Measurements from ENCODE around the gene CHRNA7.

The CHRNA7 gene

GRCh38 chr15:32107477-32108080, 77.3 kb downstream of the CHRNA7 start:
- H3K23ac ChIP-seq (ENCODE audit: low read length), result no peak overlapping the region
- H3K79me2 ChIP-seq (ENCODE audit: control insufficient read depth, insufficient read depth, low read length), result no peaks in the 10 kb centered on the region
- H2BK15ac ChIP-seq (replicated peaks; ENCODE audit: low read depth), result no peak overlapping the region
- no peak overlapping the region for H3K56ac ChIP-seq (ENCODE audit: low read length)
- no peak overlapping the region for H4K8ac ChIP-seq (ENCODE audit: low read depth, low read length)
- no peak overlapping the region for H3K27ac ChIP-seq (ENCODE audit: low read depth, low read length)
- H3K4ac ChIP-seq (ENCODE audit: low read depth, low read length), result no peak overlapping the region
- WGBS (ENCODE audit: extremely low coverage, insufficient coverage, low lambda C conversion rate), result no CpG with 5 or more reads among the region's 13 CpGs
- H3K4me1 ChIP-seq (ENCODE audit: control insufficient read depth, low read depth, low read length), result no peaks in the 10 kb centered on the region
- DNase-seq, result peak; percentile 25
- no peak overlapping the region for H2BK5ac ChIP-seq (ENCODE audit: low read length)
- no peak overlapping the region for H3K4me3 ChIP-seq (ENCODE audit: low read length)
- no peaks in the 10 kb centered on the region for H3K79me1 ChIP-seq (ENCODE audit: low read length)
- no peak overlapping the region for H3K9ac ChIP-seq (ENCODE audit: low read length)
- no peaks in the 10 kb centered on the region for H3K36me3 ChIP-seq (ENCODE audit: control insufficient read depth, insufficient read depth, low read length)
- no peak overlapping the region for H2AK5ac ChIP-seq (ENCODE audit: low read length)
- no peak overlapping the region for H4K5ac ChIP-seq (ENCODE audit: low read length)
- H3K27me3 ChIP-seq (ENCODE audit: insufficient read depth, low read length, poor library complexity), result no peaks in the 10 kb centered on the region
- H3K18ac ChIP-seq (ENCODE audit: low read length), result no peak overlapping the region
- H3K4me2 ChIP-seq (ENCODE audit: low read length), result no peak overlapping the region
- H2BK120ac ChIP-seq (ENCODE audit: low read depth, low read length), result no peak overlapping the region

GRCh38 chr15:32108661-32109060, 78.3 kb downstream of the CHRNA7 start:
- H3K56ac ChIP-seq (ENCODE audit: low read length), result no peak overlapping the region
- H3K4me1 ChIP-seq (ENCODE audit: control insufficient read depth, low read depth, low read length), result no peaks in the 10 kb centered on the region
- no peak overlapping the region for H3K4ac ChIP-seq (ENCODE audit: low read depth, low read length)
- H4K5ac ChIP-seq (ENCODE audit: low read length), result no peak overlapping the region
- no peak overlapping the region for H3K4me3 ChIP-seq (ENCODE audit: low read length)
- H4K8ac ChIP-seq (ENCODE audit: low read depth, low read length), result no peak overlapping the region
- H3K27ac ChIP-seq (ENCODE audit: low read depth, low read length), result no peak overlapping the region
- no peak overlapping the region for H3K18ac ChIP-seq (ENCODE audit: low read length)
- H3K27me3 ChIP-seq (ENCODE audit: insufficient read depth, low read length, poor library complexity), result no peaks in the 10 kb centered on the region
- no peaks in the 10 kb centered on the region for H3K79me2 ChIP-seq (ENCODE audit: control insufficient read depth, insufficient read depth, low read length)
- no peak overlapping the region for H3K9ac ChIP-seq (ENCODE audit: low read length)
- H3K23ac ChIP-seq (ENCODE audit: low read length), result no peak overlapping the region
- no peak overlapping the region for H2BK15ac ChIP-seq (replicated peaks; ENCODE audit: low read depth)
- no peaks in the 10 kb centered on the region for H3K79me1 ChIP-seq (ENCODE audit: low read length)
- no peak for DNase-seq
- no peak overlapping the region for H3K4me2 ChIP-seq (ENCODE audit: low read length)
- no peak overlapping the region for H2BK120ac ChIP-seq (ENCODE audit: low read depth, low read length)
- no peak overlapping the region for H2AK5ac ChIP-seq (ENCODE audit: low read length)
- no peaks in the 10 kb centered on the region for H3K36me3 ChIP-seq (ENCODE audit: control insufficient read depth, insufficient read depth, low read length)
- WGBS (ENCODE audit: extremely low coverage, insufficient coverage, low lambda C conversion rate), result no CpG with 5 or more reads among the region's 5 CpGs
- no peak overlapping the region for H2BK5ac ChIP-seq (ENCODE audit: low read length)

GRCh38 chr15:32112101-32112500, 81.8 kb downstream of the CHRNA7 start:
- Histone ChIP-seq H2BK120ac (ENCODE audit: low read depth, low read length) (no peak overlapping the region), H3K79me2 (ENCODE audit: control insufficient read depth, insufficient read depth, low read length) (no peaks in the 10 kb centered on the region), H3K79me1 (ENCODE audit: low read length) (no peaks in the 10 kb centered on the region), H3K23ac (ENCODE audit: low read length) (no peak overlapping the region), H3K4me1 (ENCODE audit: control insufficient read depth, low read depth, low read length) (no peaks in the 10 kb centered on the region), H2AK5ac (ENCODE audit: low read length) (no peak overlapping the region), H3K4ac (ENCODE audit: low read depth, low read length) (no peak overlapping the region), H2BK15ac (replicated peaks; ENCODE audit: low read depth) (no peak overlapping the region), H3K18ac (ENCODE audit: low read length) (no peak overlapping the region), H3K56ac (ENCODE audit: low read length) (no peak overlapping the region), H4K8ac (ENCODE audit: low read depth, low read length) (no peak overlapping the region), H3K27me3 (ENCODE audit: insufficient read depth, low read length, poor library complexity) (no peaks in the 10 kb centered on the region), H3K9ac (ENCODE audit: low read length) (no peak overlapping the region), H3K36me3 (ENCODE audit: control insufficient read depth, insufficient read depth, low read length) (no peaks in the 10 kb centered on the region), H4K5ac (ENCODE audit: low read length) (no peak overlapping the region), H2BK5ac (ENCODE audit: low read length) (no peak overlapping the region), H3K4me3 (ENCODE audit: low read length) (no peak overlapping the region), H3K27ac (ENCODE audit: low read depth, low read length) (no peak overlapping the region), H3K4me2 (ENCODE audit: low read length) (no peak overlapping the region)
- DNase-seq, result no peak
- no CpG with 5 or more reads among the region's 8 CpGs for WGBS (ENCODE audit: extremely low coverage, insufficient coverage, low lambda C conversion rate)

GRCh38 chr15:32113224-32113623, 82.9 kb downstream of the CHRNA7 start:
- DNase-seq, result no peak
- no CpG with 5 or more reads among the region's 8 CpGs for WGBS (ENCODE audit: extremely low coverage, insufficient coverage, low lambda C conversion rate)
- H3K27me3 ChIP-seq (ENCODE audit: insufficient read depth, low read length, poor library complexity), result no peaks in the 10 kb centered on the region
- no peaks in the 10 kb centered on the region for H3K79me1 ChIP-seq (ENCODE audit: low read length)
- H2BK15ac ChIP-seq (replicated peaks; ENCODE audit: low read depth), result no peak overlapping the region
- H3K4me2 ChIP-seq (ENCODE audit: low read length), result no peak overlapping the region
- no peak overlapping the region for H3K27ac ChIP-seq (ENCODE audit: low read depth, low read length)
- H3K9ac ChIP-seq (ENCODE audit: low read length), result no peak overlapping the region
- H2BK5ac ChIP-seq (ENCODE audit: low read length), result no peak overlapping the region
- H3K56ac ChIP-seq (ENCODE audit: low read length), result no peak overlapping the region
- no peaks in the 10 kb centered on the region for H3K4me1 ChIP-seq (ENCODE audit: control insufficient read depth, low read depth, low read length)
- H3K4ac ChIP-seq (ENCODE audit: low read depth, low read length), result no peak overlapping the region
- no peak overlapping the region for H3K4me3 ChIP-seq (ENCODE audit: low read length)
- no peak overlapping the region for H3K23ac ChIP-seq (ENCODE audit: low read length)
- no peaks in the 10 kb centered on the region for H3K79me2 ChIP-seq (ENCODE audit: control insufficient read depth, insufficient read depth, low read length)
- no peak overlapping the region for H4K5ac ChIP-seq (ENCODE audit: low read length)
- no peak overlapping the region for H3K18ac ChIP-seq (ENCODE audit: low read length)
- no peak overlapping the region for H4K8ac ChIP-seq (ENCODE audit: low read depth, low read length)
- H2BK120ac ChIP-seq (ENCODE audit: low read depth, low read length), result no peak overlapping the region
- no peak overlapping the region for H2AK5ac ChIP-seq (ENCODE audit: low read length)
- no peaks in the 10 kb centered on the region for H3K36me3 ChIP-seq (ENCODE audit: control insufficient read depth, insufficient read depth, low read length)

GRCh38 chr15:32117122-32117521, 86.8 kb downstream of the CHRNA7 start:
- WGBS (ENCODE audit: extremely low coverage, insufficient coverage, low lambda C conversion rate), result no CpG with 5 or more reads among the region's 4 CpGs
- Histone ChIP-seq H3K27me3 (ENCODE audit: insufficient read depth, low read length, poor library complexity) (no peaks in the 10 kb centered on the region), H4K8ac (ENCODE audit: low read depth, low read length) (no peak overlapping the region), H2AK5ac (ENCODE audit: low read length) (no peak overlapping the region), H2BK5ac (ENCODE audit: low read length) (no peak overlapping the region), H3K27ac (ENCODE audit: low read depth, low read length) (no peak overlapping the region), H3K79me2 (ENCODE audit: control insufficient read depth, insufficient read depth, low read length) (no peaks in the 10 kb centered on the region), H3K23ac (ENCODE audit: low read length) (no peak overlapping the region), H3K79me1 (ENCODE audit: low read length) (no peaks in the 10 kb centered on the region), H3K4me3 (ENCODE audit: low read length) (no peak overlapping the region), H2BK120ac (ENCODE audit: low read depth, low read length) (no peak overlapping the region), H4K5ac (ENCODE audit: low read length) (no peak overlapping the region), H3K56ac (ENCODE audit: low read length) (no peak overlapping the region), H2BK15ac (replicated peaks; ENCODE audit: low read depth) (no peak overlapping the region), H3K36me3 (ENCODE audit: control insufficient read depth, insufficient read depth, low read length) (no peaks in the 10 kb centered on the region), H3K4me2 (ENCODE audit: low read length) (no peak overlapping the region), H3K4ac (ENCODE audit: low read depth, low read length) (no peak overlapping the region), H3K18ac (ENCODE audit: low read length) (no peak overlapping the region), H3K4me1 (ENCODE audit: control insufficient read depth, low read depth, low read length) (no peaks in the 10 kb centered on the region), H3K9ac (ENCODE audit: low read length) (no peak overlapping the region)
- DNase-seq, result no peak

- WGBS (ENCODE audit: extremely low coverage, insufficient coverage, low lambda C conversion rate), result no CpG with 5 or more reads among the region's 3 CpGs
- Histone ChIP-seq H4K8ac (ENCODE audit: low read depth, low read length) (no peak overlapping the region), H3K18ac (ENCODE audit: low read length) (no peak overlapping the region), H3K4me1 (ENCODE audit: control insufficient read depth, low read depth, low read length) (no peaks in the 10 kb centered on the region), H2BK120ac (ENCODE audit: low read depth, low read length) (no peak overlapping the region), H3K36me3 (ENCODE audit: control insufficient read depth, insufficient read depth, low read length) (no peaks in the 10 kb centered on the region), H3K4me3 (ENCODE audit: low read length) (no peak overlapping the region), H2BK15ac (replicated peaks; ENCODE audit: low read depth) (no peak overlapping the region), H3K79me2 (ENCODE audit: control insufficient read depth, insufficient read depth, low read length) (no peaks in the 10 kb centered on the region), H4K5ac (ENCODE audit: low read length) (no peak overlapping the region), H3K4me2 (ENCODE audit: low read length) (no peak overlapping the region), H3K23ac (ENCODE audit: low read length) (no peak overlapping the region), H2BK5ac (ENCODE audit: low read length) (no peak overlapping the region), H3K4ac (ENCODE audit: low read depth, low read length) (no peak overlapping the region), H3K9ac (ENCODE audit: low read length) (no peak overlapping the region), H3K27ac (ENCODE audit: low read depth, low read length) (no peak overlapping the region), H3K56ac (ENCODE audit: low read length) (no peak overlapping the region), H3K79me1 (ENCODE audit: low read length) (no peaks in the 10 kb centered on the region), H2AK5ac (ENCODE audit: low read length) (no peak overlapping the region), H3K27me3 (ENCODE audit: insufficient read depth, low read length, poor library complexity) (no peaks in the 10 kb centered on the region)
- no peak for DNase-seq
Measured at GRCh38 chr15:32119286-32119685, 89.0 kb downstream of the CHRNA7 start.
